ENCODE data around the gene CDON.
"Not testable (repeated sequence)": the region's sequence is repeated elsewhere in the genome, so short reads cannot be mapped to it uniquely, and the experiment has no call there.

The CDON gene

DNA sequence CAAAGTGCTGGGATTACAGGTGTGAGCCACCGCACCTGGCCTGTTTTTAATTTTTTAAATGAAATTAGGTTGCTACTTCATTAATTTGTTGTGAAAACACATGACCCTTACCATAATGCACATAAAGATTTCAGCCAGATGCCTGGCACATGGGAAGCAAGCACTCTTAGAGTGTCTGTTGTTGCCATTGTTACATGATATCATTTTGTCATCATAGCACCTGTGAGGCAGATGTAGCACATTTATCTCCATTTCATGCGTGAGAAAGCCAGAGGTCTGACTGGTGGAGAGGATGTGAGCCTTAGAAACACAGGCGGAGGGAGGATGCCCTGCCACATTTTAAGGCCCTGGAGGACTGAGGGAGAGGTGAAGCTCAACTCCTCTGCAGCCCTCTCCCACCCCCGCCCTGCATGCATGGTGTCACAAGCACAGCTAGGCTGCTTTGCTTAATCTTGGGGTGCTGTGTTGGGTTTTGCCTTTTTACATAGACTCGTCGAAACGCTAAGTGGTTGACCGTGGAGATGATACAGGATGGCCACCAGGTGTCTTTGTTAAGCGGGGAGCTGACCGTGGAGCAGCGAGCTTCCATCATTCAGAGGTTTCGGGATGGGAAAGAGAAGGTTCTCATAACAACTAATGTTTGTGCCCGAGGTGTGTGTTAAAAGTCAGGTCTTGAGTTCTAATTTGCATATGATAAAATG lies 144.4 kb downstream of the CDON start:
- no peak overlapping the region for H4K12ac ChIP-seq (ENCODE audit: low read depth, low read length)
- no peaks in the 10 kb centered on the region for H3K4me1 ChIP-seq (ENCODE audit: control insufficient read depth in 1 of 2, insufficient read depth in 2 of 2, low read length in 2 of 2)
- no peak overlapping the region for H2BK12ac ChIP-seq (ENCODE audit: low read length)
- H3K4me2 ChIP-seq (ENCODE audit: low read length), result no peak overlapping the region
- H2AFZ ChIP-seq (ENCODE audit: insufficient read depth, low read length, poor library complexity), result no peak overlapping the region
- H3K23ac ChIP-seq (ENCODE audit: low read length), result no peak overlapping the region
- no peak overlapping the region for H4K8ac ChIP-seq (ENCODE audit: low read depth, low read length)
- H3K36me3 ChIP-seq (ENCODE audit: control insufficient read depth in 1 of 2, insufficient read depth in 2 of 2, low read length in 2 of 2), result no peaks in the 10 kb centered on the region
- no peak overlapping the region for H3K4ac ChIP-seq (ENCODE audit: low read depth, low read length)
- H3K79me2 ChIP-seq (ENCODE audit: control insufficient read depth, insufficient read depth, low read length, poor library complexity), result no peaks in the 10 kb centered on the region
- H2BK5ac ChIP-seq (ENCODE audit: low read depth, low read length, poor library complexity), result no peak overlapping the region
- H3K14ac ChIP-seq (ENCODE audit: low read length), result no peak overlapping the region
- no peak overlapping the region for H2AK5ac ChIP-seq (ENCODE audit: low read length)
- no peaks in the 10 kb centered on the region for H3K79me1 ChIP-seq (ENCODE audit: low read length)
- no peaks in the 10 kb centered on the region for H3K9me3 ChIP-seq (ENCODE audit: insufficient read depth, low read depth, low read length)
- H3K9ac ChIP-seq (ENCODE audit: low read length), result no peak overlapping the region
- no peak overlapping the region for H4K91ac ChIP-seq (ENCODE audit: low read depth, low read length)
- no peak for DNase-seq
- H3K4me3 ChIP-seq (ENCODE audit: low read depth, low read length), result no peak overlapping the region
- no peak overlapping the region for H2BK120ac ChIP-seq (ENCODE audit: insufficient read depth, low read length, poor library complexity)
- H3K27me3 ChIP-seq (ENCODE audit: insufficient read depth, low read length), result no peaks in the 10 kb centered on the region
- H3K18ac ChIP-seq (ENCODE audit: low read length), result no peak overlapping the region
- H3K27ac ChIP-seq (ENCODE audit: low read depth, low read length), result no peak overlapping the region
- WGBS (ENCODE audit: extremely low coverage, insufficient coverage, insufficient read length), result no CpG with 5 or more reads among the region's 13 CpGs

- Histone ChIP-seq H2BK5ac (ENCODE audit: low read depth, low read length, poor library complexity) (no peak overlapping the region), H2AK5ac (ENCODE audit: low read length) (no peak overlapping the region), H3K9ac (ENCODE audit: low read length) (no peak overlapping the region), H3K79me1 (ENCODE audit: low read length) (no peaks in the 10 kb centered on the region), H2AFZ (ENCODE audit: insufficient read depth, low read length, poor library complexity) (no peak overlapping the region), H3K27ac (ENCODE audit: low read depth, low read length) (no peak overlapping the region), H4K91ac (ENCODE audit: low read depth, low read length) (no peak overlapping the region), H2BK120ac (ENCODE audit: insufficient read depth, low read length, poor library complexity) (no peak overlapping the region), H3K4ac (ENCODE audit: low read depth, low read length) (no peak overlapping the region), H3K79me2 (ENCODE audit: control insufficient read depth, insufficient read depth, low read length, poor library complexity) (no peaks in the 10 kb centered on the region), H3K36me3 (ENCODE audit: control insufficient read depth in 1 of 2, insufficient read depth in 2 of 2, low read length in 2 of 2) (no peaks in the 10 kb centered on the region), H3K9me3 (ENCODE audit: insufficient read depth, low read depth, low read length) (no peaks in the 10 kb centered on the region), H3K14ac (ENCODE audit: low read length) (no peak overlapping the region), H3K4me3 (ENCODE audit: low read depth, low read length) (no peak overlapping the region), H4K12ac (ENCODE audit: low read depth, low read length) (no peak overlapping the region), H3K4me1 (ENCODE audit: control insufficient read depth in 1 of 2, insufficient read depth in 2 of 2, low read length in 2 of 2) (no peaks in the 10 kb centered on the region), H3K23ac (ENCODE audit: low read length) (no peak overlapping the region), H3K4me2 (ENCODE audit: low read length) (no peak overlapping the region), H3K18ac (ENCODE audit: low read length) (no peak overlapping the region), H4K8ac (ENCODE audit: low read depth, low read length) (no peak overlapping the region), H2BK12ac (ENCODE audit: low read length) (no peak overlapping the region), H3K27me3 (ENCODE audit: insufficient read depth, low read length) (no peaks in the 10 kb centered on the region)
- no peak for DNase-seq
- WGBS (ENCODE audit: extremely low coverage, insufficient coverage, insufficient read length), result no CpG with 5 or more reads among the region's 12 CpGs
Measured at GRCh38 chr11:125916683-125917347, 145.9 kb downstream of the CDON start.

GRCh38 chr11:125914601-125915000 lies 148.1 kb downstream of the CDON start:
- H3K79me1 ChIP-seq (ENCODE audit: low read length); H2BK120ac ChIP-seq (ENCODE audit: insufficient read depth, low read length, poor library complexity): not testable (repeated sequence)
- no CpG with 5 or more reads among the region's 3 CpGs for WGBS (ENCODE audit: extremely low coverage, insufficient coverage, insufficient read length)

GRCh38 chr11:125910226-125910849 lies 152.3 kb downstream of the CDON start:
- no peak overlapping the region for H3K4me2 ChIP-seq (ENCODE audit: low read length)
- H3K14ac ChIP-seq (ENCODE audit: low read length), result no peak overlapping the region
- H3K23ac ChIP-seq (ENCODE audit: low read length), result no peak overlapping the region
- DNase-seq, result no peak
- H3K36me3 ChIP-seq (ENCODE audit: control insufficient read depth in 1 of 2, insufficient read depth in 2 of 2, low read length in 2 of 2), result no peaks in the 10 kb centered on the region
- no peak overlapping the region for H2AK5ac ChIP-seq (ENCODE audit: low read length)
- H4K12ac ChIP-seq (ENCODE audit: low read depth, low read length), result no peak overlapping the region
- no peak overlapping the region for H2BK120ac ChIP-seq (ENCODE audit: insufficient read depth, low read length, poor library complexity)
- no CpG with 5 or more reads among the region's 8 CpGs for WGBS (ENCODE audit: extremely low coverage, insufficient coverage, insufficient read length)
- no peak overlapping the region for H3K9ac ChIP-seq (ENCODE audit: low read length)
- H3K79me2 ChIP-seq (ENCODE audit: control insufficient read depth, insufficient read depth, low read length, poor library complexity), result no peaks in the 10 kb centered on the region
- H3K27me3 ChIP-seq (ENCODE audit: insufficient read depth, low read length), result no peaks in the 10 kb centered on the region
- no peak overlapping the region for H3K18ac ChIP-seq (ENCODE audit: low read length)
- no peak overlapping the region for H3K4ac ChIP-seq (ENCODE audit: low read depth, low read length)
- no peak overlapping the region for H2BK12ac ChIP-seq (ENCODE audit: low read length)
- H4K91ac ChIP-seq (ENCODE audit: low read depth, low read length), result no peak overlapping the region
- H3K9me3 ChIP-seq (ENCODE audit: insufficient read depth, low read depth, low read length), result no peaks in the 10 kb centered on the region
- H3K79me1 ChIP-seq (ENCODE audit: low read length), result no peaks in the 10 kb centered on the region
- no peaks in the 10 kb centered on the region for H3K4me1 ChIP-seq (ENCODE audit: control insufficient read depth in 1 of 2, insufficient read depth in 2 of 2, low read length in 2 of 2)
- no peak overlapping the region for H3K27ac ChIP-seq (ENCODE audit: low read depth, low read length)
- H2BK5ac ChIP-seq (ENCODE audit: low read depth, low read length, poor library complexity), result no peak overlapping the region
- H3K4me3 ChIP-seq (ENCODE audit: low read depth, low read length), result no peak overlapping the region
- H2AFZ ChIP-seq (ENCODE audit: insufficient read depth, low read length, poor library complexity), result no peak overlapping the region
- H4K8ac ChIP-seq (ENCODE audit: low read depth, low read length), result no peak overlapping the region

More at GRCh38 chr11:125914601-125915000, 148.1 kb downstream of the CDON start:
- H3K23ac ChIP-seq (ENCODE audit: low read length); H3K9ac ChIP-seq (ENCODE audit: low read length); DNase-seq; H4K12ac ChIP-seq (ENCODE audit: low read depth, low read length); H2AFZ ChIP-seq (ENCODE audit: insufficient read depth, low read length, poor library complexity); H3K36me3 ChIP-seq (ENCODE audit: control insufficient read depth in 1 of 2, insufficient read depth in 2 of 2, low read length in 2 of 2); H3K14ac ChIP-seq (ENCODE audit: low read length); H3K4me1 ChIP-seq (ENCODE audit: control insufficient read depth in 1 of 2, insufficient read depth in 2 of 2, low read length in 2 of 2); H3K4ac ChIP-seq (ENCODE audit: low read depth, low read length); H3K27me3 ChIP-seq (ENCODE audit: insufficient read depth, low read length); H4K8ac ChIP-seq (ENCODE audit: low read depth, low read length); H2AK5ac ChIP-seq (ENCODE audit: low read length); H4K91ac ChIP-seq (ENCODE audit: low read depth, low read length); H2BK12ac ChIP-seq (ENCODE audit: low read length); H3K9me3 ChIP-seq (ENCODE audit: insufficient read depth, low read depth, low read length); H3K18ac ChIP-seq (ENCODE audit: low read length); H3K4me2 ChIP-seq (ENCODE audit: low read length); H3K4me3 ChIP-seq (ENCODE audit: low read depth, low read length); H2BK5ac ChIP-seq (ENCODE audit: low read depth, low read length, poor library complexity); H3K27ac ChIP-seq (ENCODE audit: low read depth, low read length); H3K79me2 ChIP-seq (ENCODE audit: control insufficient read depth, insufficient read depth, low read length, poor library complexity): not testable (repeated sequence)
